GM12875 (cell line): ENCODE data around the gene VAX1.
A peak's percentile ranks its signal among the peaks of the same experiment; 100 is the strongest.

Source experiments
- H3K4me3 ChIP-seq: one replicate; pipeline ENCODE4 v1.5.1; 2011; ENCODE audit warnings: low read depth, low read length, control low read depth
- CTCF ChIP-seq: IDR thresholded peaks from 2 replicates; pipeline ENCODE4 v1.5.1; 2011; ENCODE audit warnings: low read depth, mild to moderate bottlenecking, control low read depth, inconsistent platforms, low read length, moderate library complexity, borderline replicate concordance; ENCODE audit not compliant: insufficient read depth

The VAX1 gene

GRCh38 chr10:117175215-117175900 lies 37.3 kb upstream of the VAX1 start:
- TF ChIP-seq CTCF: no peak
- H3K4me3 ChIP-seq: peak overlapping the region; percentile 42

DNA sequence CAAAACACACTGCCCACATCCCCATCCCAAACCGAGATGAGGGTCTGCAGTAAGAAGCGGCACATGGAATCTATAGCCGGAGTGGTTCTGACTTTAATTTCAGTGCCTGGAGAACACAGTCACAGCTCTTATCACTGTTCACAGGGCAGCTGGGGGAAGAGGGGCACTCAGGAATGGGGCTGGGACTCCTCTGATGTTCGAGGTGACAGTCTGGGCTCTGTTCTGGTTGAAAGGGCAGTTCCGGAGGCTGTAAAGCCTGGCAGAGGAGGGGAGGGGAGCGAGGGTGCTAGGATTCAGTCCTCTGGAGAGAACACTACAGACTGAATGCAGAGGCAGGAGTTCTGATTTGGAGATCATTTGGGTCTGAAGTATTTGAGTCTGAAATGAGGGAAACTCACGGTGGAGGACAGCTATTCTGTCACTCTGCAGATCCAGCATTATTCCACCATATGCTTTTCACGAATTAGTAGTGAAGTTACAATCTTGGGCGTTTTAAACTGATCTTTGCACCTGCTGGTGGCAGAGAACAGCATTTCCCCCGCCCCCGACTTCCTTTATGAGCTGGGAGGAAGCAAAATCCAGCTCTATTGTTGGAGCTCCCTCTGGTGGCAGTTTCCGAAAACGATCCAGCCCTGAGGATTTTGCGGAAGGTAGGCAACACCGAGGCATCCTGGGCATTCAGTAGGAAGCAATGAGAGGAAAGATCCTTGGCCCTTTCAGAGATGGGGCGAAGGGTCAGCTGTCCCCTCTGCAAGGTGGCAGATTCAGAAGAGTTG lies 36.6 kb upstream of the VAX1 start:
- peak overlapping the region; percentile 42 for H3K4me3 ChIP-seq
- TF ChIP-seq CTCF: peak; percentile 83

DNA sequence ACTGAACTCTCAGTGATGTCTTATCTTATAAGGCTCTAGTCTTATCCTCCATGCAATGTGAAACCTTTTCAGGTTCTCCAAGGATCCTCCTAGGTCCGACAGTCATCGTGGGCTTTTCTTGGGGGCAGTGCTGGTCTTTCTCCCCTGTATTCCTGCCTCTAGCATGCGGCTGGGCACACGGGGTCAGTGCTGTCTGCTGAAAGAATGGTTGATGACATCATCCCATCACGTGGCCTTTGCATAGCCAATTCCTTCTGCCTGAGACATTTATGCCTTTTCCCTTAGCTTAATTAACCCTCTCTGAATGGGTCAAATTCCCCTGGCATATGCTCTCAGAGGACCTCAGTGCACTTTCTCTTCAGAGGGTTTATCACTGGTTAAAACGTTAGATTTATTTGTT lies 32.2 kb upstream of the VAX1 start:
- H3K4me3 ChIP-seq: no peak overlapping the region
- no peak for TF ChIP-seq CTCF

GRCh38 chr10:117169480-117169879 lies 31.4 kb upstream of the VAX1 start:
- no peak for TF ChIP-seq CTCF
- no peak overlapping the region for H3K4me3 ChIP-seq

GRCh38 chr10:117168729-117169128 lies 30.7 kb upstream of the VAX1 start:
- H3K4me3 ChIP-seq: no peak overlapping the region
- TF ChIP-seq CTCF: no peak

DNA sequence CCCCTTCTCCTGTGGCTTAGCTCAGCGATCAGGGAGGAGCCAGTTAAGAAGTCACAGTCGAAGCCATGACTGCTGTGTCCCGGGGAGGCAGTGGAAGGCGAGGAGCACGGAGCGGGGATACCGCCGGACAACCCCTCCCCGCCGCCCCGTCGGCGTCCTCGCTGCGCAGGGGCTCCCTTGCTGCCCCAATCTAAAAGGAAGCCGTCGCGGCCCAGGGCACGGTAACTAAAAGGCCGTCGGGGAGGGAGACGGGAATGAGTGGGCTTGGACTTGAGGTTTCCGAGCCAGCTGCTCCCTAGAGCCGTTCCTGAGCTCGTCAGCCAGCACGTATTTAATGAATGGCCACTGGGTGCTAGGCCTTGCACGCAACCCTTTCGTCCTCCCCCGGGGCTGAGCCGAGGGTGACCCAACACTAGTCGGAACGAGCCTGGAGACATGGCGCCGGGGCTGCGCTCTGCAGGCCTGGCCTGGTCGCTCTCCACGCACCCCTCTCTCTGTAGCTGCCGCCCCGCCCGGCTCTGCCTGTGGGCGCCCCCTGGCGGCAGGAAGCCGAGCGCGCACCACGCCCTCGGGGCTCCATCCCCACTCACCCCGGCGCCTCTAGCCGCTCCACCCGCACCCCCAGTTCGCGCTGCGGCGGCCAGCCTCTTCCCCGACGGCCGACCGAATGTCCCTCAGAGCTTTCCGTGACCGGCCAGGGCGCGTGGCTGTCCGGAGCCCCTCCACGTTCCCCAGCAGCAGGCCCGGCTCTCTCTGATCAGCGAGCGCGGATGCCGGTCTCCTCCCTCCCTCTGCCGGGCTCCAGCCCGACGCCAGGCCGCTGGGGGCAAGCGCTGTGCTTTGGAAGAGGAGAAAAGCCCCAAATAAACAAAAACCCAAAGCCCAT lies 30.0 kb upstream of the VAX1 start:
- no peak overlapping the region for H3K4me3 ChIP-seq
- TF ChIP-seq CTCF: peak; percentile 94
